ENCODE data around the gene MACROD2. TPM values are rescaled to one million over a fixed set of nuclear protein-coding genes. Genes with fewer than 3 reads are reported as not detected.

The MACROD2 gene
- total and polyA plus RNA-seq, 4 donors = 0.66 to 10.5 (median 3.3) TPM

DNA sequence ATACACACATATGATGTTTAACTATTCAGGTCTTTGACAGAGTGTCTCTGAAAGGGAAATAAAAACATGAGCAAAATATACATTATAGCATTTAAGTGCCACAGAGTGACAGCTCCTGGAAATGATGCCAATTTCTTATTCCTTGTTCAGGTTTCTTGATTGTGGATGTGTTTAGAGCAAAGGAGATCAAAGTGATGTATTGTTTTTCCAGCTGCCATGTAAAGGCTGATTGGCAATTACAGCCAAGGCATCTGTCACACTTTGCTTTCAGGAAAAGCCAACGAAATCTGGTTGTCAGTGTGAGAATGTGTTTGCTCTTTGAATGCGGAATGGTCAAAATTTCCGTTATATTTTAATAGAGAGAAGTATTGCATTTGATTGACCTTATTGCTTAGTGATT, 689.9 kb downstream of the MACROD2 start:
- TF ChIP-seq, protein P1, sequence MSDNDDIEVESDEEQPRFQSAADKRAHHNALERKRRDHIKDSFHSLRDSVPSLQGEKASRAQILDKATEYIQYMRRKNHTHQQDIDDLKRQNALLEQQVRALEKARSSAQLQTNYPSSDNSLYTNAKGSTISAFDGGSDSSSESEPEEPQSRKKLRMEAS (IDR thresholded peaks at IDR 0.05) = no peak
- TF ChIP-seq YY1 (IDR thresholded peaks at IDR 0.05) (no peak), NR2F2 (IDR thresholded peaks at IDR 0.05) (no peak)
- TF ChIP-seq, protein P2, sequence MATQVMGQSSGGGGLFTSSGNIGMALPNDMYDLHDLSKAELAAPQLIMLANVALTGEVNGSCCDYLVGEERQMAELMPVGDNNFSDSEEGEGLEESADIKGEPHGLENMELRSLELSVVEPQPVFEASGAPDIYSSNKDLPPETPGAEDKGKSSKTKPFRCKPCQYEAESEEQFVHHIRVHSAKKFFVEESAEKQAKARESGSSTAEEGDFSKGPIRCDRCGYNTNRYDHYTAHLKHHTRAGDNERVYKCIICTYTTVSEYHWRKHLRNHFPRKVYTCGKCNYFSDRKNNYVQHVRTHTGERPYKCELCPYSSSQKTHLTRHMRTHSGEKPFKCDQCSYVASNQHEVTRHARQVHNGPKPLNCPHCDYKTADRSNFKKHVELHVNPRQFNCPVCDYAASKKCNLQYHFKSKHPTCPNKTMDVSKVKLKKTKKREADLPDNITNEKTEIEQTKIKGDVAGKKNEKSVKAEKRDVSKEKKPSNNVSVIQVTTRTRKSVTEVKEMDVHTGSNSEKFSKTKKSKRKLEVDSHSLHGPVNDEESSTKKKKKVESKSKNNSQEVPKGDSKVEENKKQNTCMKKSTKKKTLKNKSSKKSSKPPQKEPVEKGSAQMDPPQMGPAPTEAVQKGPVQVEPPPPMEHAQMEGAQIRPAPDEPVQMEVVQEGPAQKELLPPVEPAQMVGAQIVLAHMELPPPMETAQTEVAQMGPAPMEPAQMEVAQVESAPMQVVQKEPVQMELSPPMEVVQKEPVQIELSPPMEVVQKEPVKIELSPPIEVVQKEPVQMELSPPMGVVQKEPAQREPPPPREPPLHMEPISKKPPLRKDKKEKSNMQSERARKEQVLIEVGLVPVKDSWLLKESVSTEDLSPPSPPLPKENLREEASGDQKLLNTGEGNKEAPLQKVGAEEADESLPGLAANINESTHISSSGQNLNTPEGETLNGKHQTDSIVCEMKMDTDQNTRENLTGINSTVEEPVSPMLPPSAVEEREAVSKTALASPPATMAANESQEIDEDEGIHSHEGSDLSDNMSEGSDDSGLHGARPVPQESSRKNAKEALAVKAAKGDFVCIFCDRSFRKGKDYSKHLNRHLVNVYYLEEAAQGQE (IDR thresholded peaks at IDR 0.05) = no peak
- TF ChIP-seq, protein P3, sequence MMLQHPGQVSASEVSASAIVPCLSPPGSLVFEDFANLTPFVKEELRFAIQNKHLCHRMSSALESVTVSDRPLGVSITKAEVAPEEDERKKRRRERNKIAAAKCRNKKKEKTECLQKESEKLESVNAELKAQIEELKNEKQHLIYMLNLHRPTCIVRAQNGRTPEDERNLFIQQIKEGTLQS (IDR thresholded peaks at IDR 0.05) = no peak
- H3K4me3 ChIP-seq (ENCODE audit: low read depth in 1 of 3, low read length in 3 of 3) = no peak overlapping the region
- H3K27me3 ChIP-seq (ENCODE audit: control insufficient read depth in 4 of 4, insufficient read depth in 4 of 4, low read length in 3 of 4) = no peaks in the 10 kb centered on the region
- H3K27ac ChIP-seq (ENCODE audit: low read depth in 1 of 2, low read length in 2 of 2) = no peak overlapping the region
- no peak for DNase-seq (ENCODE audit: low spot score)
- H3K9me3 ChIP-seq (ENCODE audit: control insufficient read depth in 4 of 4, low read length in 3 of 4) = no peaks in the 10 kb centered on the region
- no peaks in the 10 kb centered on the region for H3K36me3 ChIP-seq (ENCODE audit: control insufficient read depth in 4 of 4, insufficient read depth in 3 of 4, low read depth in 1 of 4, low read length in 3 of 4)
- H3K9ac ChIP-seq (ENCODE audit: low read depth in 1 of 2, low read length in 2 of 2) = no peak overlapping the region
- H3K4me1 ChIP-seq (ENCODE audit: control insufficient read depth in 4 of 4, insufficient read depth in 4 of 4, low read length in 3 of 4) = no peaks in the 10 kb centered on the region
- 89% methylated on average over 3 of the region's 3 CpGs for WGBS

DNA sequence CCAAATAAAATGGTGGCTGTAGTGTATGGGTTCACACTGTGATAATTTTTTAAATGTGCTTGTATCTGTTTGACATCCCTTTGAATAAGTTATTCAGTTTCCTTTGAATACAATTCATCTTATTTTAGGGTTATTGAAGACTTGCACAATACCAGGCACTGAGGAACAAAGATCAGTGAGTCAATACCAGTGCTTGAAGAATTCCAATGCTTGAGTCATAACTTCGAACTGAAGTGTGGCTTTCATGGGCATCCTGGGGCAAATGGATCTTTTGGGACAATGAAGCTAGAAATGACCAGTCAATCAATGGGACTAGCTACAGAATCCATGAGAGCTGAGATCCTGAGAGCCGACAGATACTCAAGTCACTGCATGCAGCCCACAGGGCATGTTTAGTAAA, 692.0 kb downstream of the MACROD2 start:
- no peaks in the 10 kb centered on the region for H3K9me3 ChIP-seq (ENCODE audit: control insufficient read depth in 4 of 4, low read length in 3 of 4)
- TF ChIP-seq HNF4A (conservative IDR thresholded peaks at IDR 0.05) = no peak
- no peaks in the 10 kb centered on the region for H3K36me3 ChIP-seq (ENCODE audit: control insufficient read depth in 4 of 4, insufficient read depth in 3 of 4, low read depth in 1 of 4, low read length in 3 of 4)
- WGBS = 93% methylated on average over 2 of the region's 2 CpGs
- H3K27ac ChIP-seq (ENCODE audit: low read depth in 1 of 2, low read length in 2 of 2) = no peak overlapping the region
- H3K4me1 ChIP-seq (ENCODE audit: control insufficient read depth in 4 of 4, insufficient read depth in 4 of 4, low read length in 3 of 4) = no peaks in the 10 kb centered on the region
- no peak for DNase-seq (ENCODE audit: low spot score)
- H3K9ac ChIP-seq (ENCODE audit: low read depth in 1 of 2, low read length in 2 of 2) = no peak overlapping the region
- H3K27me3 ChIP-seq (ENCODE audit: control insufficient read depth in 4 of 4, insufficient read depth in 4 of 4, low read length in 3 of 4) = no peaks in the 10 kb centered on the region
- H3K4me3 ChIP-seq (ENCODE audit: low read depth in 1 of 3, low read length in 3 of 3) = no peak overlapping the region

DNA sequence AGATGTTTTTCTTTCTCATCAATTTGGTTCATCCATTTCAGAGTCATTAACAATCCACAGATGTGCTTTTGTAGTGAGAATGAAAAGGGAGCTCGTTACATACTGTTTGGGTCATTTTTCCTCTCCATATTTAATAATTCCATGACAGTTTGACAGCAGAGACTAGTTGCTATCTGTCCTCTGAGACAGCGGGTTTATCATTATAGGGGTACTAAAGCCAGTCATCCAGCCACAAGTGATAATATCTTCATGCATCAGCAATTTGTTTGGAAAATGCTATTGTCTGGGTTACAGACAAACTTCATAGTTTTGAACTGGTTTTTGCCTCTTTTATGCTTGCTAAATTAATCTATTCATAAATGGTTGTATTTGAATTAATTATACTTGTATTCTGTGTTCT, 692.7 kb downstream of the MACROD2 start:
- TF ChIP-seq YY1 (IDR thresholded peaks at IDR 0.05) (no peak), SP1 (IDR thresholded peaks at IDR 0.05) (no peak)
- TF ChIP-seq, protein P1 (IDR thresholded peaks at IDR 0.05) = no peak
- TF ChIP-seq, protein P2 (IDR thresholded peaks at IDR 0.05) = no peak
- Histone ChIP-seq H3K9me3 (ENCODE audit: control insufficient read depth in 4 of 4, low read length in 3 of 4) (no peaks in the 10 kb centered on the region), H3K27me3 (ENCODE audit: control insufficient read depth in 4 of 4, insufficient read depth in 4 of 4, low read length in 3 of 4) (no peaks in the 10 kb centered on the region), H3K27ac (ENCODE audit: low read depth in 1 of 2, low read length in 2 of 2) (no peak overlapping the region), H3K36me3 (ENCODE audit: control insufficient read depth in 4 of 4, insufficient read depth in 3 of 4, low read depth in 1 of 4, low read length in 3 of 4) (no peaks in the 10 kb centered on the region), H3K9ac (ENCODE audit: low read depth in 1 of 2, low read length in 2 of 2) (no peak overlapping the region), H3K4me1 (ENCODE audit: control insufficient read depth in 4 of 4, insufficient read depth in 4 of 4, low read length in 3 of 4) (no peaks in the 10 kb centered on the region), H3K4me3 (ENCODE audit: low read depth in 1 of 3, low read length in 3 of 3) (no peak overlapping the region)
- no peak for DNase-seq (ENCODE audit: low spot score)
- WGBS = 84% methylated on average over 2 of the region's 2 CpGs

All from liver (tissue), 9 donors.